ENCODE results near the gene SSTR3. TPM values are rescaled to one million over a fixed set of nuclear protein-coding genes. Genes with fewer than 3 reads are reported as not detected.
A peak's percentile ranks its signal among the peaks of the same experiment; 100 is the strongest.

Gene SSTR3
- total and polyA plus RNA-seq, 2 of the 13 experiments (the other 11 are each of a cell fraction or from before 2014, with no cell fraction given), result 0.08 to 0.64 TPM

DNA sequence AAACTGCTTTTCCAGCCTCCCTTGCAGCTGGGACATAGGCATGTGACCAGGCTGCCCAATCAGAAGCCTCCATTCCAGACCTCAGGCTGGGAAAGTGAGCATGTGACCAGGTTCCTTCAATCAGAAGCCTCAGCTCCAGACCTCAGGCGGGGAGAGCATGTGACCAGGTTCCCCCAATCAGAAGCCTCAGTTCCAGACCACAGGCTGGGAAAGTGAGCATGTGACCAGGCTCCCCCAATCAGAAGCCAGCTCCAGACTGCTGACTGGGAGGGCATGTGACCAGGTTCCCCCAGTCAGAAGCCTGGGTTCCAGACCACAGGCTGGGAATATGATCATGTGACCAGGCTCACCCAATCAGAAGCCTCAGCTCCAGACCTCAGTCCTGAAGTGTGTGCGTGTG, 50.8 kb downstream of the SSTR3 start:
- CTCF ChIA-PET (ENCODE audit: low intra/inter-chr PET ratio, low total read pairs), result no interaction called here
- no peak overlapping the region for H3K9ac ChIP-seq (ENCODE audit: insufficient read depth, low read depth, low read length)
- peak; percentile 18 for DNase-seq (ENCODE audit: low spot score)
- no peaks in the 10 kb centered on the region for H3K9me3 ChIP-seq (ENCODE audit: low read length)
- POLR2A ChIA-PET, result no interaction called here
- peaks cover 6 to 12% of the 10 kb centered on the region in 2 experiments; a peak in 3 of 5 replicates for H3K27me3 ChIP-seq (ENCODE audit: control insufficient read depth in 1 of 2, insufficient read depth in 2 of 2, low read length in 2 of 2)
- in situ Hi-C loops (cut with HindIII; ENCODE audit: extremely low pct_ligation_motif_present, low pct_unique_long_range_greater_than_20kb) (loop anchor here (5.0 kb wide), 1 partner anchor 36 kb away; no protein-coding TSS in a partner anchor), intact Hi-C loops (cut with micrococcal nuclease; ENCODE audit: unreplicated experiment) (no loop called here)
- no peak overlapping the region for H2AFZ ChIP-seq (ENCODE audit: low read length)
- no peak overlapping the region for H3K27ac ChIP-seq (ENCODE audit: extremely low read length, insufficient read depth, low read length)
- H4K20me1 ChIP-seq (ENCODE audit: insufficient read depth, low read length), result no peaks in the 10 kb centered on the region
- ATAC-seq, result peak; percentile 11; the same call in 1 of the 3 replicates
- no peak for FAIRE-seq
- WGBS (ENCODE audit: low lambda C conversion rate), result 80% methylated on average over 1 of the region's 2 CpGs
- no peaks in the 10 kb centered on the region for H3K79me2 ChIP-seq (ENCODE audit: insufficient read depth, low read length)
- no peaks in the 10 kb centered on the region for H3K36me3 ChIP-seq (replicated peaks in 1 of 2; ENCODE audit: control insufficient read depth in 1 of 2, insufficient read depth in 2 of 2, low read length in 2 of 2)
- no peak overlapping the region for H3K4me2 ChIP-seq (ENCODE audit: low read depth, low read length)
- H3K4me3 ChIP-seq (replicated peaks in 1 of 3; ENCODE audit: insufficient read depth in 1 of 3, low read depth in 2 of 3, low read length in 3 of 3), result no peak overlapping the region
- H3K4me1 ChIP-seq (ENCODE audit: insufficient read depth, low read length), result peaks cover 22% of the 10 kb centered on the region
- TF ChIP-seq ZNF563 (CRISPR knock-in tag; IDR thresholded peaks at IDR 0.05) (no peak), MATR3 (CRISPR knock-in tag; IDR thresholded peaks at IDR 0.05) (no peak), ZNF7 (CRISPR knock-in tag; IDR thresholded peaks at IDR 0.05) (no peak), NCOR1 (IDR thresholded peaks at IDR 0.05; ENCODE audit: borderline replicate concordance, low read length) (no peak), NFYC (CRISPR knock-in tag; IDR thresholded peaks at IDR 0.05) (peak; percentile 71), REL (CRISPR knock-in tag; conservative IDR thresholded peaks at IDR 0.05) (no peak), DNMT3B (CRISPR knock-in tag; conservative IDR thresholded peaks at IDR 0.05) (no peak), KLF15 (CRISPR knock-in tag; IDR thresholded peaks at IDR 0.05; ENCODE audit: borderline replicate concordance) (no peak), ZNF180 (CRISPR knock-in tag; IDR thresholded peaks at IDR 0.05; ENCODE audit: borderline replicate concordance, low read depth) (no peak), ESRRA (CRISPR knock-in tag; IDR thresholded peaks at IDR 0.05; ENCODE audit: low read depth) (no peak), THAP11 (CRISPR knock-in tag; IDR thresholded peaks at IDR 0.05) (no peak), SRSF4 (IDR thresholded peaks at IDR 0.05; ENCODE audit: low read depth, low read length, poor library complexity, severe bottlenecking) (no peak), SYNCRIP (IDR thresholded peaks at IDR 0.05; ENCODE audit: insufficient read depth, low read depth, low read length) (no peak), NFYB (CRISPR knock-in tag; IDR thresholded peaks at IDR 0.05) (peak; percentile 72), U2AF1 (optimal IDR thresholded peaks at IDR 0.05; ENCODE audit: low read depth, low read length) (no peak), ZNF780A (CRISPR knock-in tag; IDR thresholded peaks at IDR 0.05) (no peak), RAD51 (IDR thresholded peaks at IDR 0.05; ENCODE audit: borderline replicate concordance) (peak; percentile 80)
- TF ChIP-seq, protein P1, sequence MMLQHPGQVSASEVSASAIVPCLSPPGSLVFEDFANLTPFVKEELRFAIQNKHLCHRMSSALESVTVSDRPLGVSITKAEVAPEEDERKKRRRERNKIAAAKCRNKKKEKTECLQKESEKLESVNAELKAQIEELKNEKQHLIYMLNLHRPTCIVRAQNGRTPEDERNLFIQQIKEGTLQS (CRISPR knock-in tag; IDR thresholded peaks at IDR 0.05), result no peak
- TF ChIP-seq, protein P2, sequence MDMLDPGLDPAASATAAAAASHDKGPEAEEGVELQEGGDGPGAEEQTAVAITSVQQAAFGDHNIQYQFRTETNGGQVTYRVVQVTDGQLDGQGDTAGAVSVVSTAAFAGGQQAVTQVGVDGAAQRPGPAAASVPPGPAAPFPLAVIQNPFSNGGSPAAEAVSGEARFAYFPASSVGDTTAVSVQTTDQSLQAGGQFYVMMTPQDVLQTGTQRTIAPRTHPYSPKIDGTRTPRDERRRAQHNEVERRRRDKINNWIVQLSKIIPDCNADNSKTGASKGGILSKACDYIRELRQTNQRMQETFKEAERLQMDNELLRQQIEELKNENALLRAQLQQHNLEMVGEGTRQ (IDR thresholded peaks at IDR 0.05; ENCODE audit: low read depth, low read length), result peak; percentile 87
- TF ChIP-seq, protein P2 (CRISPR knock-in tag; IDR thresholded peaks at IDR 0.05; ENCODE audit: borderline replicate concordance), result peak; percentile 81; the same call in 1 of the 2 replicates
- TF ChIP-seq, protein P3, sequence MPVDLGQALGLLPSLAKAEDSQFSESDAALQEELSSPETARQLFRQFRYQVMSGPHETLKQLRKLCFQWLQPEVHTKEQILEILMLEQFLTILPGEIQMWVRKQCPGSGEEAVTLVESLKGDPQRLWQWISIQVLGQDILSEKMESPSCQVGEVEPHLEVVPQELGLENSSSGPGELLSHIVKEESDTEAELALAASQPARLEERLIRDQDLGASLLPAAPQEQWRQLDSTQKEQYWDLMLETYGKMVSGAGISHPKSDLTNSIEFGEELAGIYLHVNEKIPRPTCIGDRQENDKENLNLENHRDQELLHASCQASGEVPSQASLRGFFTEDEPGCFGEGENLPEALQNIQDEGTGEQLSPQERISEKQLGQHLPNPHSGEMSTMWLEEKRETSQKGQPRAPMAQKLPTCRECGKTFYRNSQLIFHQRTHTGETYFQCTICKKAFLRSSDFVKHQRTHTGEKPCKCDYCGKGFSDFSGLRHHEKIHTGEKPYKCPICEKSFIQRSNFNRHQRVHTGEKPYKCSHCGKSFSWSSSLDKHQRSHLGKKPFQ (CRISPR knock-in tag; IDR thresholded peaks at IDR 0.05; ENCODE audit: insufficient replicate concordance), result no peak
- TF ChIP-seq, protein P4, sequence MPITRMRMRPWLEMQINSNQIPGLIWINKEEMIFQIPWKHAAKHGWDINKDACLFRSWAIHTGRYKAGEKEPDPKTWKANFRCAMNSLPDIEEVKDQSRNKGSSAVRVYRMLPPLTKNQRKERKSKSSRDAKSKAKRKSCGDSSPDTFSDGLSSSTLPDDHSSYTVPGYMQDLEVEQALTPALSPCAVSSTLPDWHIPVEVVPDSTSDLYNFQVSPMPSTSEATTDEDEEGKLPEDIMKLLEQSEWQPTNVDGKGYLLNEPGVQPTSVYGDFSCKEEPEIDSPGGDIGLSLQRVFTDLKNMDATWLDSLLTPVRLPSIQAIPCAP (CRISPR knock-in tag; IDR thresholded peaks at IDR 0.05; ENCODE audit: low read depth), result no peak
- BruUV-seq (replicated peaks), result no TSS peak
